ENCODE results near the gene POGLUT3.

DNA sequence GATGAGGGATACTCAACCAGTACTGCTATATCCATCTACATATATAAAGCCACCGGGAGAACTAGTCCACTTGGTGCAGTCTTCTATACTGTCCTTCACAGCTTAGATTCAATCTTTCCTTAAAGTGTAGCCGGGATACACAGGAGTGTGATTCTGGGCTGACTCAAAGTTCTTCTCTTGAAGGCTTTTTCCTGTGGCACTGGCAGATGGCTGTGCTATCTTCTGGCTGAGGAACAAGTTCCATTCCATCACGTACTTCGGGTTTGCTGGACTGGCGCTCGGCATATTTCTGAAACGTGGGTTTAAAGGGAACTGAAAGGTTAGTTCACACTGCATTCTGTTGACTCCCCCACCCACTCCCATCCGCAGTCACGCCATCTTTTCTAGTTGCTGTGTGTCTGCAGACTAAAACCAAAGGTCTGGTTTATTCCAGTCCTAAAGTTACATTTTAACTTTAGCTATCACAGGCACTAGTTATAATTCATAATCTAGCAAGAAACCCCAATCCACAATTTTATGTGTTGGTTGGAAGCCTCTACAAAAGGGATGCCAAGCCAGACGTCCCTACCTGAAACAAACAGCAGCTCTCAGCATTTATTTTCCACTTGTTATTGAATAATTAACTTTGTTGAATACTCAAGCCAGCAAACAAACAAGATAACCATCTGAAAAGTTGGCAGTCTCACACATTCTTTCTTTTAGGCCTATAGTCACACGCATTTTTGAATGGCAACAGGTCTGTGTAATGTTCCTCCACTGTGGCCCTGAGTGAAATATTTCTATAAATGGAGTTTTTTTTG, 23.3 kb downstream of the POGLUT3 start:
- TF ChIP-seq, protein P1, sequence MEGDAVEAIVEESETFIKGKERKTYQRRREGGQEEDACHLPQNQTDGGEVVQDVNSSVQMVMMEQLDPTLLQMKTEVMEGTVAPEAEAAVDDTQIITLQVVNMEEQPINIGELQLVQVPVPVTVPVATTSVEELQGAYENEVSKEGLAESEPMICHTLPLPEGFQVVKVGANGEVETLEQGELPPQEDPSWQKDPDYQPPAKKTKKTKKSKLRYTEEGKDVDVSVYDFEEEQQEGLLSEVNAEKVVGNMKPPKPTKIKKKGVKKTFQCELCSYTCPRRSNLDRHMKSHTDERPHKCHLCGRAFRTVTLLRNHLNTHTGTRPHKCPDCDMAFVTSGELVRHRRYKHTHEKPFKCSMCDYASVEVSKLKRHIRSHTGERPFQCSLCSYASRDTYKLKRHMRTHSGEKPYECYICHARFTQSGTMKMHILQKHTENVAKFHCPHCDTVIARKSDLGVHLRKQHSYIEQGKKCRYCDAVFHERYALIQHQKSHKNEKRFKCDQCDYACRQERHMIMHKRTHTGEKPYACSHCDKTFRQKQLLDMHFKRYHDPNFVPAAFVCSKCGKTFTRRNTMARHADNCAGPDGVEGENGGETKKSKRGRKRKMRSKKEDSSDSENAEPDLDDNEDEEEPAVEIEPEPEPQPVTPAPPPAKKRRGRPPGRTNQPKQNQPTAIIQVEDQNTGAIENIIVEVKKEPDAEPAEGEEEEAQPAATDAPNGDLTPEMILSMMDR (conservative IDR thresholded peaks at IDR 0.05 in 1 of 2, IDR thresholded peaks at IDR 0.05 in 1 of 2; ENCODE audit: extremely low read depth in 1 of 2, insufficient read depth in 1 of 2, low read depth in 1 of 2, low read length in 2 of 2) = no peak
- no peak for TF ChIP-seq EZH2 (IDR thresholded peaks at IDR 0.05; ENCODE audit: borderline replicate concordance, low read length)
